GM19467 (cell line): Measurements from ENCODE around the gene FGD6.
A peak's percentile ranks its signal among the peaks of the same experiment; 100 is the strongest.
"Not testable (repeated sequence)": the region's sequence is repeated elsewhere in the genome, so short reads cannot be mapped to it uniquely, and the experiment has no call there.

ENCODE experiments used
- ATAC-seq: cut with Tn5 transposase; IDR thresholded peaks from one replicate; pipeline ENCODE4 v1.9.1; 2021; ENCODE audit warnings: mild to moderate bottlenecking, moderate library complexity; ENCODE audit not compliant: unreplicated experiment

The FGD6 gene

GRCh38 chr12:95217377-95218149 is at the start of gene FGD6, which contains the start of gene VEZT:
FGD6 (minus strand) TSS chr12:95217467; CDS start chr12:95217240, 227 bp downstream.
VEZT (plus strand) TSS chr12:95217807; CDS start chr12:95217851, 44 bp downstream.
- peak; percentile 94 for ATAC-seq

GRCh38 chr12:95266254-95266653 is 49.0 kb upstream of the FGD6 start:
- no peak for ATAC-seq

DNA sequence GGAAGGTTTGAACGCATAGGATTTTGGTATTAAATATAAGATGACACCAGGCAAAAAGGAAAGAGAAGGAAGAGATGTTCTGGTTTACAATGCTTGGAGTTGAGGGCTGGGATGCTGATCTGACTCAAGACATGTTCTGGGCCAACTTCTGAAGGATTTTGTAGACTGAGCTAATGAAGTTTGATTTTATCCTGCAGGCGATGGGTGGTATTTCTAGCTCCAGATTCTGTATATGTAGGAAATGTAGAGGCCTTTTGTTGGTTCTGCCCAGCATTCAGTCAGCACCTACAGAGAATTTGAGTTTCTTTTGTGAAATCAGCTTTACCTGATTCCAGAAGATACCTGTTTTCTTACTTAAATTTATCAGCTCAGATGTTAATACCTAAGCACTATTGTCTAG is 48.5 kb upstream of the FGD6 start:
- no peak for ATAC-seq

- no peak for ATAC-seq
Observed at GRCh38 chr12:95262808-95263207, 45.5 kb upstream of the FGD6 start.

GRCh38 chr12:95261109-95261508 is 43.8 kb upstream of the FGD6 start:
- no peak for ATAC-seq

DNA sequence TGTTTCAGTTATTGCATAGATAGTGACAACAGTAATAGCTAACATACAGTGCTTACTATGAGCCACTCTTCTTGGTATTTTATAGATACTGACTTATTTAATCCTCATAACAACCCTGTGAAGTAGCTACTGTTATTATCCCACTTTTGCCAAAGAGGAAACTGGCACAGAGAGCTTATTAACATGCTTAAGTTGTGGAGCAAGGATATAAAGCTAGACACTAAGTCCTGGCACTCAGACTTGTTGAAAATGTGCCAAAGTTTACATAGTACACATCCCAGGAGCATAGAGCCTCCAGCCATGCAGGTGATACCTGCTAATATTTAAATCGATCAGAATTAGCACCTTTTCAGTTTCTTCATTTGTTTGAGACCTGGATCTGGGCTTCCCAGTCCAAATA is 42.1 kb upstream of the FGD6 start:
- ATAC-seq: no peak

- ATAC-seq: no peak
Observed at GRCh38 chr12:95258803-95259202, 41.5 kb upstream of the FGD6 start.

DNA sequence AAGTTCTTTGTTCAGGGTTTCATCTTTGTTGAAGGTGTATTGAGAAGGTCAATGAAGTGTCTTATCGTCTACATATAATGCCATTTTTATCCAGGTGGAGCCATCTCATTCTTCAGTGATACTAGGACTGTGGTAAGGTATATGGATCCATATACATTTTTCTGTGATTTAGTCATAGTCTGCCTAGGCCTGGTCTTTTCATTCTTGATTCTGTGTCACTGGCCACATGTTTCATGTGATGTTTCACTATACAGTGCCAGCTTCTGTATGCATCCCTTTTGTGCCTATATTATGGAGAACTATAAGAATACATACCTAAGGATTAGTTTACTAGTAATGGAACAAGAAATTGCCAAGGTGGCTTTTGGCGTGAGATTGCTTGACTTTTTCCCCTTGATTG is 40.9 kb upstream of the FGD6 start:
- no peak for ATAC-seq

GRCh38 chr12:95257541-95257940 is 40.3 kb upstream of the FGD6 start:
- ATAC-seq: no peak

DNA sequence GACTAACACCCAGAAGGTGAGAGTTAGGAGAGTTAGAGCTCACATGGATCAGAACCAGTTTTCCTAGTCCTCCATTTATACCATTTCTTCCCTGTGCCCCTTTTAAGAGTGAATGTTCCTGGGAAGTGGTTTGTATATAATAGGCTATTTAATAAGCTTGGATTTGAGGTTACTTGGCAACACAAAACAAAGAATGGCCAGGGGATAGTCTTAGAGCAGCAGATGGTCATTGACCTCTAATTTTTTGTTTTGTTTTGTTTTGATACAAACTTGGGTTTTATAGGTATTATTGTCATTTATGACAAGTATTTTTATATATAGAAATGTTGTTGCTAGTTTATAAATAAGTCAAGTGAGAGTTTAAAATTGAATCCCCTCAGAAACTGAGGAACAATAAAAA is 36.1 kb upstream of the FGD6 start:
- ATAC-seq: no peak

DNA sequence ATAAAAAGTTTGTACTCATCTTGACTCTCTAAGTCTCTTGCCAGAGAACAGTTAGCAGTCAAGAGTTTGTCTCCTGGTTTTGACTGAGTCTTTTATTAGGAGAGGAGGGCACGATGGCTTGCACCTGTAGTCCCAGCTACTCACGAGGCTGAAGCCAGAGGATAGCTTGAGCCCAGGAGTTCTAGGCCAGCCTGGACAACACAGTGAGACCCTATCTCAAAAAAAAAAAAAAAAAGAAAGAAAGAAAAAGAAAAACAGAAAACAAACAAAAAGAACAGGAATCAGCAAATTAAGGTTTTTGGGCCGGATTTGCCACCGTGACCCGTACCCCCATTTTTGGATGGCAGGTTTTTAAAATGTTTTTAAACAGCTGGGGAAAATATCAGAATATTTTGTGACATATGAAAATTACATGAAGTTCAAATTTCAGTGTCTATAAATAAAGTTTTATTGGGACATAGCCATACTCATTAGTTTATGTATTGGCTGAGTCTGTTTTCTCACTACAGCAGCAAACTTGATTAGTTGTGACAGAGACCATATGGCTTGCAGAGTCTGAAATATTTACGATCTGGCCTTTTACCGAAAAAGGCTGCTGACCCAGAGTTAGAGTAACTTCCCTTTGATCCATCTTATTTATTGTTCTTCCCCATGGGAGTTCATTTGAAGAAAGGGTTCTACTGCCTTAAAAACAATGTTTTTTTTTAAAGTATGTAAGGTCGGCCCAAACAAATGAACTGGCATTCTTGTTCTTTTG is 31.5 kb upstream of the FGD6 start:
- ATAC-seq: no peak

- no peak for ATAC-seq
Observed at GRCh38 chr12:95248095-95248494, 30.8 kb upstream of the FGD6 start.

- no peak for ATAC-seq
Observed at GRCh38 chr12:95244350-95244749, 27.1 kb upstream of the FGD6 start.

GRCh38 chr12:95243497-95244183 is 26.4 kb upstream of the FGD6 start:
- ATAC-seq: no peak

GRCh38 chr12:95241761-95242506 is 24.7 kb upstream of the FGD6 start:
- ATAC-seq: no peak

DNA sequence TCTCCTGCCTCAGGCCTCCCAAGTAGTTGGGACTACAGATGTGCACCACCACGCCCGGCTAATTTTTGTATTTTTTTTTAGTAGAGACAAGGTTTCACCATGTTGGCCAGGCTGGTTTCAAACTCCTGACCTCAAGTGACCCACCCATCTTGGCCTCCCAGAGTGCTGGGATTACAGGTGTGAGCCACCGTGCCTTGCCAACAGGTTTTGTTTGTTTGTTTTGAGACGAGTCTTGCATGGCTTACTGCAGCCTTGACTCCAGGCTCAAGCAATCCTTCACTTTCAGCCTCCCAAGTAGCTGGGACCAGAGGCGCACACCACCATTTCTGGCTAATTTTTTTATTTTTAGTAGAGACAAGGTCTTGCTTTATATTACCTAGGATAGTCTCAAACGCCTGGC is 23.9 kb upstream of the FGD6 start:
- not testable (repeated sequence) for ATAC-seq

DNA sequence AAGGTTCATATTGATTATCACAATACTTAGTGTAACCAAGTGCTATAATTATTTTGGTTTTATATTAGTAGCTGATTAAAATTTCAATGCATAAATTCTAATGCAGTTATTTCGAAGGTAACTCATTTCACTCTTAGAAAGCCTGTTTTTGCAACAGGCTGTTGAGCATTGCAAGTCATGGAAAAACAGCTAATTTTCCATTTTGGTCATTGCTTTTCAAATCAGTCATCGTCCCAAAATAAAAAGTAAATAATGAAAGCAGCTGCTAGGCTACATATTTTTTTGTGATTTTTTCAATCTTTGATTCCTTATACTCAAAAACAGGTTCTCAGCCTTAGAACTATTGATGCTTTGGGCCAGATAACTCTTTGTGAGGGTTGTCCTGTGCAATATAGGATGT is 23.3 kb upstream of the FGD6 start:
- ATAC-seq: no peak

DNA sequence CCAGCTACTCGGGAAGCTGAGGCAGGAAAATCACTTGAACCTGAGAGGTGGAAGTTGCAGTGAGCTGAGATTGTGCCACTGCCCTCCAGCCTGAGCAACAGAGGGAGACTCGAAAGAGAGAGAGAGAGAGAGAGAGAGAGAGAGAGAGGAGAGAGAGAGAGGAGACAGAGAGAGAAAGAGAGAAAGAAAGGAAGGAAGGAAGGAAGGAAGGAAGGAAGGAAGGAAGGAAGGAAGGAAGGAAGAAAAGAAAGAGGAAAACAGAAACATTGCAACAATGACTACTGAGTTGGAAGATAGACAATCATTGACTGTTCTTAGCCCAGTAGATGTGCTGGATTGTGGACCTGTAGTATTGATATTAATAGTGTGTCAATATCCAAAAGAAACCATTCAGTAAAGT is 22.6 kb upstream of the FGD6 start:
- ATAC-seq: not testable (repeated sequence)

DNA sequence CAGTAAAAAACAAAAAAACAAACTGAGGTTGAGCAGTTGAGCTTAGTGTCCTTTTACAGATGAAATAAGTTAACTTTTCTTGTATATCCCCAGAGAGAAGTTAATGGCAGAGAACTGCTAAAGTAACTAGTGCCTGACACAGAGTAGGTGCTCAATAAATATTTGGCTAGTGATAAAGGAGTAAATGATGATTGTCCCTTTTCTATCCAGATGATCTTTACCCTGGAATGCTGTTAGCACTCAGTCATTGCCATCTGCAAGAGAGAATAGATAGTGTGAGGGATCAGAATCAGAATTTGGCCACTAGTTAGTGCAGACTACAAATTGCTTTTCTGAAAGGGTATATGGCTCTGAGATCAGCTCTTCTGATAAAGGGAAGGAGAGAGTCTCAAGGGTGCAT is 21.9 kb upstream of the FGD6 start:
- no peak for ATAC-seq

- no peak for ATAC-seq
Observed at GRCh38 chr12:95238150-95238549, 20.9 kb upstream of the FGD6 start.

- no peak for ATAC-seq
Observed at GRCh38 chr12:95237315-95237714, 20.0 kb upstream of the FGD6 start.
